ENCODE measurements around the gene LIN54.

DNA sequence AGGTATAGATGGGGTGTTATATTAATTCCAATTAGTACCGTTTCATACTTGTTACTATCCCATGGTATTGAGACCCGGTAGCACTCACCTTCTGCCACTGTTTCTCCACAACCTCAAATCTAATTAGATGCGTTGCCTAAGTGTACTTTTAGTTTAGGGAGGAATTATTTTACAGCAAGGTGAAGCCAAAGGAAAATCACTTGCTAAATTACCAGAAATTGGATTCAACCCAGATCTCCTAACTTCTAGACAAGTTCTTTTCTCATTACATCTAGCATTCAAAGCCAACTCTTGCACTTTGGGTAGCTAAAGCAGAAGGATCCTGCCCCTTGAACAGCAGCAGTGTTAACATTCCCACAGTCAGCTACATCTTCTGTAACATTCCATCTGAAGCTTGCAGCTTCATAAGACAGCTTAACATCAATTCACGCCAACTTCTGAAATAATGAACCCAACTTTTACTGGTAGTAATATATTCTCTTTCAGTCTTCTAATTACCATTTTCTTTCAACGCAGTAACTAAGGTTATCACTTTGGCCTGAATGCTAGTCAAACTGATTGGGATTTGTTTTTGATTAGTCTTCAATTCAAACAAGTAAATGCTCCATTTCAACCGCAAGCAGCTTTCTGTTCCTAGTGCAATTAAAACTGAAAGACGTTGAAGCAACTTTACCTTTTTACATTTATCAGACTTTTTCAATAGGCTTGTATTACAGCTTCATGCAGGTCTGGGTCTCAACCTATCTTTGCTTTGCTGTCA, 118.7 kb downstream of the LIN54 start:
- TF ChIP-seq, protein P1, sequence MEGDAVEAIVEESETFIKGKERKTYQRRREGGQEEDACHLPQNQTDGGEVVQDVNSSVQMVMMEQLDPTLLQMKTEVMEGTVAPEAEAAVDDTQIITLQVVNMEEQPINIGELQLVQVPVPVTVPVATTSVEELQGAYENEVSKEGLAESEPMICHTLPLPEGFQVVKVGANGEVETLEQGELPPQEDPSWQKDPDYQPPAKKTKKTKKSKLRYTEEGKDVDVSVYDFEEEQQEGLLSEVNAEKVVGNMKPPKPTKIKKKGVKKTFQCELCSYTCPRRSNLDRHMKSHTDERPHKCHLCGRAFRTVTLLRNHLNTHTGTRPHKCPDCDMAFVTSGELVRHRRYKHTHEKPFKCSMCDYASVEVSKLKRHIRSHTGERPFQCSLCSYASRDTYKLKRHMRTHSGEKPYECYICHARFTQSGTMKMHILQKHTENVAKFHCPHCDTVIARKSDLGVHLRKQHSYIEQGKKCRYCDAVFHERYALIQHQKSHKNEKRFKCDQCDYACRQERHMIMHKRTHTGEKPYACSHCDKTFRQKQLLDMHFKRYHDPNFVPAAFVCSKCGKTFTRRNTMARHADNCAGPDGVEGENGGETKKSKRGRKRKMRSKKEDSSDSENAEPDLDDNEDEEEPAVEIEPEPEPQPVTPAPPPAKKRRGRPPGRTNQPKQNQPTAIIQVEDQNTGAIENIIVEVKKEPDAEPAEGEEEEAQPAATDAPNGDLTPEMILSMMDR (IDR thresholded peaks at IDR 0.05), result no peak
- no peak for TF ChIP-seq POLR2A (IDR thresholded peaks at IDR 0.05)
